Endothelial cell of umbilical vein (primary cell): ENCODE results near the gene LHPP. TPM values are rescaled to one million over a fixed set of nuclear protein-coding genes. Genes with fewer than 3 reads are reported as not detected.

Experiments
- BruUV-seq: library from RNA; stranded (reverse); fragments of 400-500 nt; replicated peaks from 2 replicates; lab custom pipeline; 2021; lab: Mats Ljungman, UMichigan
- CTCF ChIA-PET: fragments of 300-600, 350-600 bp; sonication (Branson Sonifier 250); formaldehyde crosslinking; loops from one replicate; lab custom pipeline; 2021; ENCODE audit warnings: antibody characterized with exemption, inconsistent platforms; lab: Charles Lee
- POLR2A ChIA-PET: fragments of 300-600, 350-600 bp; sonication (Branson Sonifier 250); formaldehyde crosslinking; loops from one replicate; lab custom pipeline; 2021; ENCODE audit warnings: antibody characterized with exemption, inconsistent platforms; lab: Charles Lee
- DNase-seq: peaks from one replicate; pipeline ENCODE4 v3.0.0-alpha.2; 2011; ENCODE audit warnings: low read depth, low spot score
- FAIRE-seq: peaks from 2 replicates; lab custom pipeline; 2011; peaks lifted over from hg19 to GRCh38; lab: Jason Lieb, UNC
- H2AFZ ChIP-seq: 2 replicates; pipeline ENCODE4 v1.6.0; 2012; ENCODE audit warnings: low read depth, low read length, control low read depth, inconsistent platforms
- H3K27ac ChIP-seq: 2 replicates; pipeline ENCODE4 v1.5.1; 2011; ENCODE audit warnings: low read depth, mild to moderate bottlenecking, control low read depth, low read length, moderate library complexity; ENCODE audit not compliant: insufficient read depth
- H3K27me3 ChIP-seq, 2 experiments: 2 replicates each; pipeline versions ENCODE4 v1.6.0 to v1.6.1; 2011; ENCODE audit warnings: low read length in 2 of 2, mixed read lengths in 1 of 2; ENCODE audit not compliant: control insufficient read depth in 2 of 2, insufficient read depth in 2 of 2
- H3K36me3 ChIP-seq, 2 experiments: 2 replicates in 1 of 2; 3 replicates in 1 of 2; pipeline ENCODE4 v1.5.1; 2011; ENCODE audit warnings: low read length in 2 of 2, mild to moderate bottlenecking in 1 of 2, moderate library complexity in 1 of 2; ENCODE audit not compliant: control insufficient read depth in 2 of 2, insufficient read depth in 2 of 2; ENCODE audit errors: extremely low read depth in 1 of 2
- H3K4me1 ChIP-seq: 3 replicates; pipeline ENCODE4 v1.5.1; 2011; ENCODE audit warnings: mild to moderate bottlenecking, low read length; ENCODE audit not compliant: control insufficient read depth, insufficient read depth; ENCODE audit errors: extremely low read depth
- H3K4me2 ChIP-seq: 2 replicates; pipeline ENCODE4 v1.6.1; 2011; ENCODE audit warnings: low read length, control low read depth, mixed read lengths; ENCODE audit not compliant: insufficient read depth
- H3K4me3 ChIP-seq, 3 experiments: fragments of 200-600 bp in 1 of 3; sonication (generic), shearing (Covaris generic) in 1 of 3; replicated peaks in 1 of 3; 2 replicates each; pipeline ENCODE4 v1.5.1; 2011 to 2016; ENCODE audit warnings: control low read depth in 3 of 3, low read length in 3 of 3, mild to moderate bottlenecking in 2 of 3, inconsistent platforms in 1 of 3, low read depth in 1 of 3, moderate library complexity in 1 of 3; ENCODE audit not compliant: insufficient read depth in 1 of 3
- H3K79me2 ChIP-seq: 2 replicates; pipeline ENCODE4 v1.6.0; 2012; ENCODE audit warnings: low read length, inconsistent platforms; ENCODE audit not compliant: control insufficient read depth, insufficient read depth
- H3K9ac ChIP-seq: replicated peaks from 2 replicates; pipeline ENCODE3; 2011; ENCODE audit warnings: low read length, control low read depth; ENCODE audit not compliant: insufficient read depth; ENCODE audit errors: extremely low read depth
- H3K9me1 ChIP-seq: replicated peaks from 3 replicates; pipeline ENCODE4 v1.6.0; 2011; ENCODE audit warnings: mild to moderate bottlenecking, low read length; ENCODE audit not compliant: control insufficient read depth, insufficient read depth; ENCODE audit errors: extremely low read depth
- H3K9me3 ChIP-seq: replicated peaks from 2 replicates; pipeline ENCODE4 v1.5.1; 2012; ENCODE audit warnings: low read length, inconsistent platforms; ENCODE audit not compliant: control insufficient read depth, insufficient read depth
- H4K20me1 ChIP-seq: replicated peaks from 2 replicates; pipeline ENCODE3; 2011; ENCODE audit warnings: mild to moderate bottlenecking, low read length; ENCODE audit not compliant: control insufficient read depth, insufficient read depth; ENCODE audit errors: extremely low read depth
- EZH2 ChIP-seq: IDR thresholded peaks from 2 replicates; pipeline ENCODE4 v1.6.1; 2012; ENCODE audit warnings: borderline replicate concordance, low read depth, mild to moderate bottlenecking, moderate library complexity, low read length, inconsistent platforms; ENCODE audit not compliant: severe bottlenecking
- FOS ChIP-seq: IDR thresholded peaks from 2 replicates; pipeline ENCODE4 v1.6.1; 2011; ENCODE audit warnings: mild to moderate bottlenecking, low read length, moderate library complexity, borderline replicate concordance; ENCODE audit not compliant: insufficient read depth
- GATA2 ChIP-seq: IDR thresholded peaks from 2 replicates; pipeline ENCODE4 v1.7.0; 2011; ENCODE audit warnings: low read depth, mild to moderate bottlenecking, moderate library complexity, mixed read lengths, low read length; ENCODE audit not compliant: insufficient read length, insufficient read depth
- JUN ChIP-seq: IDR thresholded peaks from 2 replicates; pipeline ENCODE4 v1.6.1; 2011; ENCODE audit warnings: borderline replicate concordance, low read depth; ENCODE audit not compliant: insufficient read length, insufficient read depth
- MYC ChIP-seq: IDR thresholded peaks from one replicate; pipeline ENCODE4 v1.6.1; 2011; ENCODE audit warnings: mild to moderate bottlenecking, low read depth, low read length
- POLR2A ChIP-seq: IDR thresholded peaks from 2 replicates; pipeline ENCODE4 v1.6.1; 2012; ENCODE audit warnings: low read depth, mild to moderate bottlenecking, control low read depth, low read length
- POLR2AphosphoS5 ChIP-seq: IDR thresholded peaks from 2 replicates; pipeline ENCODE4 v1.6.1; 2012; ENCODE audit warnings: low read depth, mild to moderate bottlenecking, control low read depth, low read length, moderate library complexity; ENCODE audit not compliant: insufficient read depth
- dilution Hi-C: fragments of 300-500 bp; cut with MboI; formaldehyde crosslinking; loops from one replicate; pipeline ENCODE4 v1.15.0; 2019; ENCODE audit warnings: low sequenced_read_pairs; ENCODE audit not compliant: extremely low pct_ligation_motif_present
- intact Hi-C: fragments of 100-400 bp; cut with micrococcal nuclease; formaldehyde crosslinking; loops from one replicate; pipeline ENCODE4 v1.10.0; 2022
- polyA plus RNA-seq, 4 experiments: library from polyadenylated mRNA; depleted of rRNA in 3 of 4; stranded (reverse) in 3 of 4; unstranded in 1 of 4; fragments of >200 nt; gene quantifications; 2 replicates each; pipeline versions ENCODE4 v1.2.1 to v1.2.3, GENCODE V29; 2011 to 2012; ENCODE audit warnings: missing spikeins in 1 of 4
- total RNA-seq: library from RNA; stranded (reverse); gene quantifications from 2 replicates; pipeline ENCODE4 v1.2.3, GENCODE V29; 2021
- TF ChIP-seq, protein P1 (sequence below), 2 donors: IDR thresholded peaks; 1 replicate in 1 of 2; 2 replicates in 1 of 2; pipeline ENCODE4 v1.5.1; 2011; ENCODE audit warnings: low read length in 2 of 2, mild to moderate bottlenecking in 2 of 2, moderate library complexity in 2 of 2, control low read depth in 1 of 2, inconsistent platforms in 1 of 2, low read depth in 1 of 2; ENCODE audit not compliant: insufficient read depth in 1 of 2; ENCODE audit errors: extremely low read depth in 1 of 2
- TF ChIP-seq, protein P2 (sequence below): IDR thresholded peaks from 2 replicates; pipeline ENCODE4 v1.6.1; 2011; ENCODE audit not compliant: insufficient read depth, insufficient read length

The LHPP gene
- total and polyA plus RNA-seq, 2 donors (not counting 3 experiments of a cell fraction or from before 2014, with no cell fraction given), result 5.8 to 11.2 TPM

DNA sequence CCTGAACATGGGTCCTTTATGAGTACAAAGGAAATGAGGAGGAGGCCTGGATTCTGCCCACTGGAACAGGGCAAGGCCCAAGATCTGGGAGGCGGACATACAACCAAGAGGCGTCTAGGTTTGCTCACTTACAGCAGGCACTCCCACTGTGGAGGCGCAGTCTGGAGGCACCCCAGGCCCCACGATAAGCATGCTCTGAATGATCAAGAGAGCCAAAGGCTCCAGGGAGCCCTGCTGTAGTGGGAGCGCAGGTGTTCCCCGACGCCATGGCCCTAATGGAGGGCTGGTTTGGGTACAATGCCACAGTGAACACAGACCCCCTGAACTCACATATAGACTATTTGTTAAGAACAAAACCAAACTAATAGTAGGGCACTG, 194.5 kb downstream of the LHPP start:
- no peaks in the 10 kb centered on the region for H3K4me1 ChIP-seq
- no peak overlapping the region for H3K27ac ChIP-seq
- ChIA-PET CTCF (no interaction called here), POLR2A (no interaction called here)
- FAIRE-seq (no peak), DNase-seq (no peak)
- H3K9me3 ChIP-seq, result no peaks in the 10 kb centered on the region
- H3K27me3 ChIP-seq, result no peaks in the 10 kb centered on the region
- H3K9ac ChIP-seq, result no peak overlapping the region
- intact Hi-C loops (no loop called here), dilution Hi-C loops (no loop called here)
- H2AFZ ChIP-seq, result no peak overlapping the region
- H3K36me3 ChIP-seq, result no peaks in the 10 kb centered on the region
- no peak overlapping the region for H3K4me3 ChIP-seq
- no peaks in the 10 kb centered on the region for H4K20me1 ChIP-seq
- H3K9me1 ChIP-seq, result no peaks in the 10 kb centered on the region
- no peaks in the 10 kb centered on the region for H3K79me2 ChIP-seq
- no peak for TF ChIP-seq MYC
- TF ChIP-seq, protein P1, sequence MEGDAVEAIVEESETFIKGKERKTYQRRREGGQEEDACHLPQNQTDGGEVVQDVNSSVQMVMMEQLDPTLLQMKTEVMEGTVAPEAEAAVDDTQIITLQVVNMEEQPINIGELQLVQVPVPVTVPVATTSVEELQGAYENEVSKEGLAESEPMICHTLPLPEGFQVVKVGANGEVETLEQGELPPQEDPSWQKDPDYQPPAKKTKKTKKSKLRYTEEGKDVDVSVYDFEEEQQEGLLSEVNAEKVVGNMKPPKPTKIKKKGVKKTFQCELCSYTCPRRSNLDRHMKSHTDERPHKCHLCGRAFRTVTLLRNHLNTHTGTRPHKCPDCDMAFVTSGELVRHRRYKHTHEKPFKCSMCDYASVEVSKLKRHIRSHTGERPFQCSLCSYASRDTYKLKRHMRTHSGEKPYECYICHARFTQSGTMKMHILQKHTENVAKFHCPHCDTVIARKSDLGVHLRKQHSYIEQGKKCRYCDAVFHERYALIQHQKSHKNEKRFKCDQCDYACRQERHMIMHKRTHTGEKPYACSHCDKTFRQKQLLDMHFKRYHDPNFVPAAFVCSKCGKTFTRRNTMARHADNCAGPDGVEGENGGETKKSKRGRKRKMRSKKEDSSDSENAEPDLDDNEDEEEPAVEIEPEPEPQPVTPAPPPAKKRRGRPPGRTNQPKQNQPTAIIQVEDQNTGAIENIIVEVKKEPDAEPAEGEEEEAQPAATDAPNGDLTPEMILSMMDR (IDR thresholded peaks at IDR 0.05; ENCODE audit: extremely low read depth in 1 of 2, insufficient read depth in 1 of 2, low read depth in 1 of 2, low read length in 2 of 2), result no peak
- H3K4me2 ChIP-seq, result no peak overlapping the region
- BruUV-seq, result no TSS peak

DNA sequence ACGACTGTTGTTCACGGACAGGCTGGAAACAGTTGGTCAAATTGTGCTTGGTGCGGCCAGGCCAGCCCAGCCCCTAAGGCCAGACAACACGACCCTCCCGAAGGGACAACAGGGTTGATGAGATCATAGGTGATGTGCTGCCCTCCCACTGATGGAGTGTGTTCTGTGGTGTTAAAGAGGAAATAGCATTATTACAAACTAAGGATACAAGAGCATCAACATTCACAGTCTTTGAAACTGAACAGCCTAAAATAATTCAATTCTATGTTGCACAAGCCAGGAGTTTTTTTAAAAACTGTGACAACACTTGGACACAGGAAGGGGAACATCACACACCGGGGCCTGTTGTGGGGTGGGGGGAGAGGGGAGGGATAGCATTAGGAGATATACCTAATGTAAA, 194.9 kb downstream of the LHPP start:
- FAIRE-seq (no peak), DNase-seq (no peak)
- intact Hi-C loops, result no loop called here
- POLR2A ChIA-PET, result no interaction called here
- dilution Hi-C loops, result no loop called here
- CTCF ChIA-PET, result interaction anchor here (1.4 kb wide), 1 partner anchor 9 kb away, joined by 3 read pairs; no protein-coding TSS in a partner anchor
- Histone ChIP-seq H4K20me1 (no peaks in the 10 kb centered on the region), H3K4me3 (no peak overlapping the region), H3K9ac (no peak overlapping the region), H3K27me3 (no peaks in the 10 kb centered on the region), H2AFZ (no peak overlapping the region), H3K79me2 (no peaks in the 10 kb centered on the region), H3K9me1 (no peaks in the 10 kb centered on the region), H3K36me3 (no peaks in the 10 kb centered on the region), H3K4me1 (no peaks in the 10 kb centered on the region), H3K9me3 (no peaks in the 10 kb centered on the region), H3K27ac (no peak overlapping the region), H3K4me2 (no peak overlapping the region)
- BruUV-seq, result no TSS peak
- TF ChIP-seq EZH2 (no peak), POLR2A (no peak), FOS (no peak), JUN (no peak), POLR2AphosphoS5 (no peak), MYC (no peak), GATA2 (no peak)
- TF ChIP-seq, protein P2, sequence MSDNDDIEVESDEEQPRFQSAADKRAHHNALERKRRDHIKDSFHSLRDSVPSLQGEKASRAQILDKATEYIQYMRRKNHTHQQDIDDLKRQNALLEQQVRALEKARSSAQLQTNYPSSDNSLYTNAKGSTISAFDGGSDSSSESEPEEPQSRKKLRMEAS, result no peak
- TF ChIP-seq, protein P1 (IDR thresholded peaks at IDR 0.05; ENCODE audit: extremely low read depth in 1 of 2, insufficient read depth in 1 of 2, low read depth in 1 of 2, low read length in 2 of 2), result no peak
